ENCODE results near the gene EXOSC9.

EXOSC9 gene

DNA sequence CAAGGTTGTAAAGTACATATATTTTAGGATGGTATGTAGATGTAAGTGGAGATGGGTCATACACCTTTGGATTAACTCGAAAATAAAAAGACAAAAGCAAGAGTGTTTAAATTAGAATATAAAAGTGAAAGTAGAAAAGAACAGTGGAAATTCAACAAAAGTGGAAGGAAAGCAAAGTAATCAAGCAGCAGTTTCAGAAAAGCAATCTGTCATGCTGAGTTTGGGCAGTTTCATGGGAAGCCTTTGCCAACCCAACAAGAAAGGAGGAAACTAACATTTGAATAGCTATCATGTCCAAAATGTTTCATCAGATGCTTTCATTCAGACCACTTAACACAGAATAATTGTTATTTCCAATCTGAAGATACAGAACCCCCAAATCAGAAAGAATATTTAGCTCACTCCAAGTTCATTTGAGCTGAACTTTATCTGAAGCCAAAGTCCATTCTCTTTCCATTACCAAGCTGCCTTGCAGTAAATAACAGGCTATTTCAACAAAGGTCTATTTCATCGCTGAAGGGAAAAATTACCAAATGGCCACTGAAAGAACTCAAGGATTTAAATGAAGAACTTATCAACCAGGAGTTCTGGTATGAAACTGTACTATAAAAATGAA, 1.8 kb upstream of the EXOSC9 start:
- no peak overlapping the region for H3K9ac ChIP-seq (ENCODE audit: insufficient read length, low read depth)

DNA sequence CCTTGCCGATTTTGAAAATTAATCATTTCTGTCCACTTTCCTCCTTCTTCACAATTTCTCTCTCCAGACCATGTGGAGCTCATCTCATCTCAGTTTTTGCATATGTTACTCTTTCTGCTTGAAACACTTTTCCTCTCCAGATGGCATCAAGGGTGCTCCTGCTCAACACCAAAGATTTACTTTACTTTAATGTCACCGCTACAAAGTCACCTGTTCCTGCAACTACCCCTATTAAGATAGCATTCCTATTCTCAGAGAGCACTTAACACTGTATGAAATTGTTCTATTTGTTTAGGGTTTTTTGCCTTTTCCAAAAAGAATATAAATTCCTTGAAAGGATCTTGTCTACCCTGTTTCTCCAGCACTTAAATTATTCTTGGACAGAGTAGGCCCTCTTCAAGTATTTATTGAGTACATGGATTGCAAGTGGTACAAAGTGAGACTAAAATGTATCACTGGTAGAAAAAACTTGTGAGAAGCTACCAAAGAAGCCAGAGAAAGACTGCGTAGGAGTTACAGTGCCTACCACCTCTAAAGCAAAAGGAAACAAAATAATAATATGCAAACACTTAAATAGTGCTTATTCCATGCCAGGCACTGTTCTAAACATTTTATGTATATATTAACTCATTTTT, 1.1 kb upstream of the EXOSC9 start:
- H3K36me3 ChIP-seq (ENCODE audit: insufficient read depth, insufficient read length, low read length), result peaks cover 27% of the 10 kb centered on the region
- no peaks in the 10 kb centered on the region for H3K9me3 ChIP-seq (ENCODE audit: insufficient read depth, low read length)
- TF ChIP-seq YY1 (IDR thresholded peaks at IDR 0.05; ENCODE audit: insufficient read depth, insufficient read length) (no peak), SUZ12 (IDR thresholded peaks at IDR 0.05; ENCODE audit: extremely low read depth, insufficient read depth, insufficient read length) (no peak), ZNF274 (IDR thresholded peaks at IDR 0.05; ENCODE audit: low read depth, low read length) (no peak)
- H3K4me1 ChIP-seq (ENCODE audit: insufficient read depth, insufficient read length), result no peaks in the 10 kb centered on the region
- H3K9ac ChIP-seq (ENCODE audit: insufficient read length, low read depth), result no peak overlapping the region
- no peak for DNase-seq (ENCODE audit: low read depth, low spot score)
- no peak overlapping the region for H3K4me3 ChIP-seq (ENCODE audit: insufficient read length, low read depth)
- no peaks in the 10 kb centered on the region for H3K27me3 ChIP-seq (ENCODE audit: insufficient read depth, insufficient read length)

More for the DNA sequence above, 1.8 kb upstream of the EXOSC9 start:
- no peaks in the 10 kb centered on the region for H3K4me1 ChIP-seq (ENCODE audit: insufficient read depth, insufficient read length)
- no peaks in the 10 kb centered on the region for H3K27me3 ChIP-seq (ENCODE audit: insufficient read depth, insufficient read length)
- H3K4me3 ChIP-seq (ENCODE audit: insufficient read length, low read depth), result no peak overlapping the region
- H3K36me3 ChIP-seq (ENCODE audit: insufficient read depth, insufficient read length, low read length), result peaks cover 20% of the 10 kb centered on the region
- TF ChIP-seq ZNF274 (IDR thresholded peaks at IDR 0.05; ENCODE audit: low read depth, low read length) (no peak), SUZ12 (IDR thresholded peaks at IDR 0.05; ENCODE audit: extremely low read depth, insufficient read depth, insufficient read length) (no peak), YY1 (IDR thresholded peaks at IDR 0.05; ENCODE audit: insufficient read depth, insufficient read length) (no peak)
- no peaks in the 10 kb centered on the region for H3K9me3 ChIP-seq (ENCODE audit: insufficient read depth, low read length)
- no peak for DNase-seq (ENCODE audit: low read depth, low spot score)

DNA sequence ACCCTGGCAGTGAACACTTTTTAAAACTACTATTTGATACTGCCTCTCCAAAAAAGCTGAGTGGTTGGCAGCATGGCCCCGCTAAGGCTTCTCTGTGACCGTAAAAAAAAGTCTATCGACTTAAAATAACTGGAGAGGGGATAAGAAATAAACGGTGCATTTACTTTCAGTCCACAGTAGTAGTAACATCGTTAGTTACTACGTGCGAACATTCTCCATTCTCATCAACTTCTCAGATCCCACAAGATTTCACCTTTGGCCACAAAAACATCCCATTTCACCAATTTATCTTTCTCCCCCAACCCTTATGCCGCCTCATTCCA, 524 bp upstream of the EXOSC9 start:
- Histone ChIP-seq H3K4me3 (ENCODE audit: insufficient read length, low read depth) (peak overlapping the region; percentile 91), H3K36me3 (ENCODE audit: insufficient read depth, insufficient read length, low read length) (peaks cover 33% of the 10 kb centered on the region), H3K27me3 (ENCODE audit: insufficient read depth, insufficient read length) (no peaks in the 10 kb centered on the region), H3K9ac (ENCODE audit: insufficient read length, low read depth) (peak overlapping the region; percentile 71), H3K4me1 (ENCODE audit: insufficient read depth, insufficient read length) (no peaks in the 10 kb centered on the region), H3K9me3 (ENCODE audit: insufficient read depth, low read length) (no peaks in the 10 kb centered on the region)
- DNase-seq (ENCODE audit: low read depth, low spot score), result no peak
- TF ChIP-seq ZNF274 (IDR thresholded peaks at IDR 0.05; ENCODE audit: low read depth, low read length), result no peak
- TF ChIP-seq SUZ12 (IDR thresholded peaks at IDR 0.05; ENCODE audit: extremely low read depth, insufficient read depth, insufficient read length), result no peak
- no peak for TF ChIP-seq YY1 (IDR thresholded peaks at IDR 0.05; ENCODE audit: insufficient read depth, insufficient read length)

DNA sequence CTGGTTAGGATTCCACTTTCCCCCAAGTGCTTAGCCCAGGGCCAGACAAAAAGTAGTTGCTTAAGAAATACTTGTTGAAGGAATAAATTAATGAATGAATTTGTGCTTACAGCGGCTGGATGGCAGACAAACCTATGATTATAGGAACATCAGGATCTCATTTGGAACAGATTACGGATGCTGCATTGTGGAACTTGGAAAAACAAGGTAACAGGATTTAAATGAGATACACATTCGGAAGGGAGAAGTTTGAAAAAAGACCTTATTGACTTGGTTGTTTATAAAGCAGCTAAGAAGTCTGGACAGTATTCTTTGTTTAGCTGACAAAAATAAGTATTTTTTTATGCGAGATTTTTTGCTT, 572 bp downstream of the EXOSC9 start:
- peaks cover 41% of the 10 kb centered on the region for H3K36me3 ChIP-seq (ENCODE audit: insufficient read depth, insufficient read length, low read length)
- TF ChIP-seq YY1 (IDR thresholded peaks at IDR 0.05; ENCODE audit: insufficient read depth, insufficient read length), result no peak
- no peak for TF ChIP-seq ZNF274 (IDR thresholded peaks at IDR 0.05; ENCODE audit: low read depth, low read length)
- no peak for TF ChIP-seq SUZ12 (IDR thresholded peaks at IDR 0.05; ENCODE audit: extremely low read depth, insufficient read depth, insufficient read length)
- H3K9ac ChIP-seq (ENCODE audit: insufficient read length, low read depth), result peak overlapping the region; percentile 92
- no peaks in the 10 kb centered on the region for H3K27me3 ChIP-seq (ENCODE audit: insufficient read depth, insufficient read length)
- no peaks in the 10 kb centered on the region for H3K4me1 ChIP-seq (ENCODE audit: insufficient read depth, insufficient read length)
- no peak for DNase-seq (ENCODE audit: low read depth, low spot score)
- H3K9me3 ChIP-seq (ENCODE audit: insufficient read depth, low read length), result no peaks in the 10 kb centered on the region
- H3K4me3 ChIP-seq (ENCODE audit: insufficient read length, low read depth), result peak overlapping the region; percentile 91

DNA sequence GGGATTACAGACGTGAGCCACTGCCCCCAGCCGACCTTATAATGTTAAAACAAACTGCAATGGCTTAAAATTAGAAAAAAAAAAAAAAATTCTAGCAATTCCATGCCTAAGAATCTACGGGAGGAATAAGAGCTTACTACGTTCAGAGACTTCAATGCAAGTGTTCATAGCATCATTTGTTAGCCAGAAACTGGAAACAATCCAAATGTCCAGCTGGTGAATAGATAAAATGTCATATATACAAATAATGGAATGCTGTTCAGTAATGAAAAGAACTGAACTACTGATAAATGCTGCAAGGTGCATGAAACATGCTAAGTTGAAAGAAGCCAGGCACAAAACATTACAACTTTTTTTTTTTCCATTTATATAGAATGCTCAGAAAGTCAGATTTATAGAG, 5.3 kb downstream of the EXOSC9 start:
- no peak overlapping the region for H3K9ac ChIP-seq (ENCODE audit: insufficient read length, low read depth)
- H3K9me3 ChIP-seq (ENCODE audit: insufficient read depth, low read length), result no peaks in the 10 kb centered on the region
- DNase-seq (ENCODE audit: low read depth, low spot score), result no peak
- H3K27me3 ChIP-seq (ENCODE audit: insufficient read depth, insufficient read length), result no peaks in the 10 kb centered on the region
- TF ChIP-seq SUZ12 (IDR thresholded peaks at IDR 0.05; ENCODE audit: extremely low read depth, insufficient read depth, insufficient read length) (no peak), ZNF274 (IDR thresholded peaks at IDR 0.05; ENCODE audit: low read depth, low read length) (no peak), YY1 (IDR thresholded peaks at IDR 0.05; ENCODE audit: insufficient read depth, insufficient read length) (no peak)
- H3K4me1 ChIP-seq (ENCODE audit: insufficient read depth, insufficient read length), result no peaks in the 10 kb centered on the region
- H3K36me3 ChIP-seq (ENCODE audit: insufficient read depth, insufficient read length, low read length), result peaks cover 81% of the 10 kb centered on the region
- no peak overlapping the region for H3K4me3 ChIP-seq (ENCODE audit: insufficient read length, low read depth)

DNA sequence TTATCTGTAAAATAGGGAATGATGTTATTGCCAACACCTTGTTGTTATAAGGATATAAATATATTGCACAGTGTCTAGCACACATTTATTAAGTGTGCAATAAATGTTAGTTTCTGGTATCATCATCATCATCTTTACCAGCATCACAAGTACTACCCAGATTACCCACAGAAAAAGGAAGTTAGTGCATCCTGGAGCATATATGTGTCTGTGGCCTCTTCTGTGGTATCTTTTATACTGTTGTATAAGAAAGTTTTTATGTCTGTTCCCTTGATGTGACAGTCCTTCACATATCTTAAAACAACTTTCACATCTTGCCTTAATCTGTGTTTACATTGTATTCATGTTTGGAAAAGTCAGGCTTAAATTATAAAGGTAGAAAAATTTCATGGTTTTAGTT, 10.0 kb downstream of the EXOSC9 start:
- Histone ChIP-seq H3K27me3 (ENCODE audit: insufficient read depth, insufficient read length) (no peaks in the 10 kb centered on the region), H3K9me3 (ENCODE audit: insufficient read depth, low read length) (no peaks in the 10 kb centered on the region), H3K36me3 (ENCODE audit: insufficient read depth, insufficient read length, low read length) (peaks cover 81% of the 10 kb centered on the region), H3K9ac (ENCODE audit: insufficient read length, low read depth) (no peak overlapping the region), H3K4me3 (ENCODE audit: insufficient read length, low read depth) (no peak overlapping the region), H3K4me1 (ENCODE audit: insufficient read depth, insufficient read length) (no peaks in the 10 kb centered on the region)
- no peak for TF ChIP-seq YY1 (IDR thresholded peaks at IDR 0.05; ENCODE audit: insufficient read depth, insufficient read length)
- no peak for TF ChIP-seq ZNF274 (IDR thresholded peaks at IDR 0.05; ENCODE audit: low read depth, low read length)
- no peak for TF ChIP-seq SUZ12 (IDR thresholded peaks at IDR 0.05; ENCODE audit: extremely low read depth, insufficient read depth, insufficient read length)
- no peak for DNase-seq (ENCODE audit: low read depth, low spot score)

DNA sequence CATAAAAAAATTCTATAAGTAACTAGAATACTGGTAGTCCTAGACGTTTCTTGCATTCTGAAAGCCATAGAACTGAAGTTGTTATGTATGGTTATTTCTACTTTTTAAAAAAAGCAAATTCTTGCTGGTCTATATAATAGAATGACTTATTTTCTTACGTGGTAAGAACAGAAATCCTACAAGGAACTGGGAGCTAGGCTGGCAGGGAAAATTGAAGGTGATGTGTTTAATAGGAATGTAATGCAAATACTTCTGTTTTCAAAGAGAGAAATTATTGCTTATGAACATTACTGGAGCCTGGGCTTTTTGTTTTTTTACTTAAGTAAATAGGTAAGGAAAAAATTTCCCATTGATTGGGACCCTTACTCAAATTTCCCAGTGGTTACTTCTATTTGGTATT, 13.6 kb downstream of the EXOSC9 start:
- Histone ChIP-seq H3K9me3 (ENCODE audit: insufficient read depth, low read length) (no peaks in the 10 kb centered on the region), H3K4me1 (ENCODE audit: insufficient read depth, insufficient read length) (no peaks in the 10 kb centered on the region), H3K36me3 (ENCODE audit: insufficient read depth, insufficient read length, low read length) (peaks cover 82% of the 10 kb centered on the region), H3K27me3 (ENCODE audit: insufficient read depth, insufficient read length) (no peaks in the 10 kb centered on the region), H3K4me3 (ENCODE audit: insufficient read length, low read depth) (no peak overlapping the region), H3K9ac (ENCODE audit: insufficient read length, low read depth) (no peak overlapping the region)
- TF ChIP-seq YY1 (IDR thresholded peaks at IDR 0.05; ENCODE audit: insufficient read depth, insufficient read length) (no peak), SUZ12 (IDR thresholded peaks at IDR 0.05; ENCODE audit: extremely low read depth, insufficient read depth, insufficient read length) (no peak)
- DNase-seq (ENCODE audit: low read depth, low spot score), result no peak

Data from NT2/D1 (cell line).